Measurements from ENCODE around the gene CFD. TPM values are rescaled to one million over a fixed set of nuclear protein-coding genes. Genes with fewer than 3 reads are reported as not detected.

The CFD gene
- total RNA-seq, 1 donor from 2014 or later, result 1.1 TPM

DNA sequence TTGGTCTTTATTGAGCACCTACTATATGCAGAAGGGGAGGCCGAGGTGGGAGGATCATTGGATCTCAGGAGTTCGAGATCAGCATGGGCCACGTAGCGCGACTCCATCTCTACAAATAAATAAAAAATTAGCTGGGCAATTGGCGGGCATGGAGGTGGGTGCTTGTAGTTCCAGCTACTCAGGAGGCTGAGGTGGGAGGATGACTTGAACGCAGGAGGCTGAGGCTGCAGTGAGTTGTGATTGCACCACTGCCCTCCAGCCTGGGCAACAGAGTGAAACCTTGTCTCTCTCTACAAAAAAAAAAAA is 3.8 kb downstream of the CFD start:
- H3K36me3 Mint-ChIP-seq (ENCODE audit: insufficient read depth), result peaks cover 8% of the 10 kb centered on the region
- peak overlapping the region; percentile 73 for H3K27ac Mint-ChIP-seq

DNA sequence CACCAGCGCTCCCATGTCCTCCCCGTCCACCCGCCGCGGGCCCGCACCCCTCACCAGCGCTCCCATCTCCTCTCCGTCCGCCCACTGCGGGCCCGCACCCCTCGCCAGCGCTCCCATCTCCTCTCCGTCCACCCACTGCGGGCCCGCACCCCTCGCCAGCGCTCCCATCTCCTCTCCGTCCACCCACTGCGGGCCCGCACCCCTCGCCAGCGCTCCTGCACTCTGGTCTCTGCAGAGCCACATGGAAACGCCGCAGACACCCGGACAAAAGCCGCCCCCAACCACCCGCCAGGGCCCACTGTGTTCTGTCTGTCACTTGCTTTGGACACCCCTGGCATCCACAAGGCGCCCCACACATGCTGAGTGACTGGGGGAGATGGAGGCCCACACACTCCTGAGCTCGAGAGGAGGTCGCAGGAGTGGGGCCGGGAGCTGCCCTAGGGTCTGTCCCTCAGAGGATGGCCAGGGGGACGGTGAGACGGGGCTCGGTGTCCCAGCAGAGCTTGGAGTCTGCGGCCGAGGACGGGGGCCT is 7.4 kb downstream of the CFD start:
- peaks cover 18% of the 10 kb centered on the region for H3K36me3 Mint-ChIP-seq (ENCODE audit: insufficient read depth)
- H3K27me3 Mint-ChIP-seq, result peaks cover 11% of the 10 kb centered on the region
- H3K9me3 Mint-ChIP-seq (ENCODE audit: low read depth), result no peaks in the 10 kb centered on the region
- H3K4me3 Mint-ChIP-seq (ENCODE audit: low read depth), result no peak overlapping the region
- no peak for DNase-seq (ENCODE audit: low spot score, unreplicated experiment)
- TF ChIP-seq, protein P1, sequence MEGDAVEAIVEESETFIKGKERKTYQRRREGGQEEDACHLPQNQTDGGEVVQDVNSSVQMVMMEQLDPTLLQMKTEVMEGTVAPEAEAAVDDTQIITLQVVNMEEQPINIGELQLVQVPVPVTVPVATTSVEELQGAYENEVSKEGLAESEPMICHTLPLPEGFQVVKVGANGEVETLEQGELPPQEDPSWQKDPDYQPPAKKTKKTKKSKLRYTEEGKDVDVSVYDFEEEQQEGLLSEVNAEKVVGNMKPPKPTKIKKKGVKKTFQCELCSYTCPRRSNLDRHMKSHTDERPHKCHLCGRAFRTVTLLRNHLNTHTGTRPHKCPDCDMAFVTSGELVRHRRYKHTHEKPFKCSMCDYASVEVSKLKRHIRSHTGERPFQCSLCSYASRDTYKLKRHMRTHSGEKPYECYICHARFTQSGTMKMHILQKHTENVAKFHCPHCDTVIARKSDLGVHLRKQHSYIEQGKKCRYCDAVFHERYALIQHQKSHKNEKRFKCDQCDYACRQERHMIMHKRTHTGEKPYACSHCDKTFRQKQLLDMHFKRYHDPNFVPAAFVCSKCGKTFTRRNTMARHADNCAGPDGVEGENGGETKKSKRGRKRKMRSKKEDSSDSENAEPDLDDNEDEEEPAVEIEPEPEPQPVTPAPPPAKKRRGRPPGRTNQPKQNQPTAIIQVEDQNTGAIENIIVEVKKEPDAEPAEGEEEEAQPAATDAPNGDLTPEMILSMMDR (IDR thresholded peaks at IDR 0.05; ENCODE audit: unreplicated experiment), result no peak
- H3K27ac Mint-ChIP-seq, result no peak overlapping the region
- H3K4me1 Mint-ChIP-seq (ENCODE audit: low read depth), result peaks cover 1% of the 10 kb centered on the region

More for the DNA sequence above, 3.8 kb downstream of the CFD start:
- TF ChIP-seq, protein P1 (IDR thresholded peaks at IDR 0.05; ENCODE audit: unreplicated experiment), result no peak
- peaks cover 21% of the 10 kb centered on the region for H3K27me3 Mint-ChIP-seq
- no peak overlapping the region for H3K4me3 Mint-ChIP-seq (ENCODE audit: low read depth)
- H3K9me3 Mint-ChIP-seq (ENCODE audit: low read depth), result no peaks in the 10 kb centered on the region
- no peak for DNase-seq (ENCODE audit: low spot score, unreplicated experiment)
- no peaks in the 10 kb centered on the region for H3K4me1 Mint-ChIP-seq (ENCODE audit: low read depth)

DNA sequence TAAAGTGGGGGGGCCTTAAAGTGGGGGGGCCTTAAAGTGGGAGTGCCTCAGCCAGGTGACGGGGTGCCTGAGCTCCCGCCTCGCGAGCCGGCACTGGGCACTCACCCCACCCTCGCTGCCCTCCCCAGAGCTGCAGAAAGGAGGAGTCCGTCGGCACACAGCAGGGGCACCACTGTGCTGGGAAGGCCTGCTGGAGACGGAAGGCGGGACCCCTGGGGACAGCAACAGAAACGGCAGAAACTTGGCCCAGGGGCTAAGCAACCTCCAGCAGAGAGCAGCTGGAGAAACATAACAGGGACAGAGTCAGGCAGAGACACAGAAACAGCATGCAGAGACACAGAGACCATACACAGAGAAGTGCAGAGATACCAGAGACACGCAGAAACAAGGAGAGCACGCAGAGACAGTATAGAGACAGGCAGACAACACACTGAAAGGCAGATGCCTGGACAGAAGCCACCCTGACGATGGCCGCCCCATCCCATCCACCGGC is 7.9 kb downstream of the CFD start:
- no peak for DNase-seq (ENCODE audit: low spot score, unreplicated experiment)
- H3K4me1 Mint-ChIP-seq (ENCODE audit: low read depth), result peaks cover 1% of the 10 kb centered on the region
- TF ChIP-seq, protein P1 (IDR thresholded peaks at IDR 0.05; ENCODE audit: unreplicated experiment), result no peak
- H3K36me3 Mint-ChIP-seq (ENCODE audit: insufficient read depth), result peaks cover 18% of the 10 kb centered on the region
- H3K9me3 Mint-ChIP-seq (ENCODE audit: low read depth), result no peaks in the 10 kb centered on the region
- H3K27ac Mint-ChIP-seq, result no peak overlapping the region
- no peak overlapping the region for H3K4me3 Mint-ChIP-seq (ENCODE audit: low read depth)
- H3K27me3 Mint-ChIP-seq, result peaks cover 11% of the 10 kb centered on the region

DNA sequence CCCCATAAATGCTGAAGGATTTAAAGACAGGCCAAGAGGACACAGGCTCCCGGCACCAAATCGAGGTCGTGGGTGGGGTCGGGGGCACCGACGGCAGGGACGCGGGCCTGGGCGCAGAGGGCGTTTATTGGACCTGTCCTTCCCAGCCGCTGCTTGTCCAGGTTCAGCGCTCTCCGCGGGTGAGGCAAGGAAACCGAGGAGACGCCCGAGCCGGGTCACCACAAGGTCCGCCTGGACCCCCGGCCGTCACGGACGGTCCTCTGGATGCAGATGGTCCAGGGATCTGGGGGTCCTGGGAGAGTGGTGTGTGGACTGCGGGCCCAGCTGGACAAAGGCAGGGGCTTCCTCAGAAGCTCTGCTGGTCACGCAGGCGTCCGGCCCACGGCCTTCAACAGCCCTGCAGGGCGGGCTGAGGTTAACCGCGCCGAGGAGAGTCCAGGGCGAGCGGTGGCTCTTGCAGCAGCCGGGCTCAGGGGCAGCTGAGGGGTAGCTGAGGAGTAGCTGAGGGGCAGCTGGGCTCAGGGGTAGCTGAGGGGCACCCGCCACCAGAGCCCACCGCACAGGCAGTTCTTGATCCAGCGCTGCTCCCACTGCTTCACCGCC is 8.5 kb downstream of the CFD start:
- Mint-ChIP-seq H3K4me3 (ENCODE audit: low read depth) (no peak overlapping the region), H3K27me3 (peaks cover 5% of the 10 kb centered on the region), H3K4me1 (ENCODE audit: low read depth) (peaks cover 1% of the 10 kb centered on the region), H3K36me3 (ENCODE audit: insufficient read depth) (peaks cover 18% of the 10 kb centered on the region), H3K27ac (no peak overlapping the region), H3K9me3 (ENCODE audit: low read depth) (no peaks in the 10 kb centered on the region)
- TF ChIP-seq, protein P1 (IDR thresholded peaks at IDR 0.05; ENCODE audit: unreplicated experiment), result no peak
- no peak for DNase-seq (ENCODE audit: low spot score, unreplicated experiment)

DNA sequence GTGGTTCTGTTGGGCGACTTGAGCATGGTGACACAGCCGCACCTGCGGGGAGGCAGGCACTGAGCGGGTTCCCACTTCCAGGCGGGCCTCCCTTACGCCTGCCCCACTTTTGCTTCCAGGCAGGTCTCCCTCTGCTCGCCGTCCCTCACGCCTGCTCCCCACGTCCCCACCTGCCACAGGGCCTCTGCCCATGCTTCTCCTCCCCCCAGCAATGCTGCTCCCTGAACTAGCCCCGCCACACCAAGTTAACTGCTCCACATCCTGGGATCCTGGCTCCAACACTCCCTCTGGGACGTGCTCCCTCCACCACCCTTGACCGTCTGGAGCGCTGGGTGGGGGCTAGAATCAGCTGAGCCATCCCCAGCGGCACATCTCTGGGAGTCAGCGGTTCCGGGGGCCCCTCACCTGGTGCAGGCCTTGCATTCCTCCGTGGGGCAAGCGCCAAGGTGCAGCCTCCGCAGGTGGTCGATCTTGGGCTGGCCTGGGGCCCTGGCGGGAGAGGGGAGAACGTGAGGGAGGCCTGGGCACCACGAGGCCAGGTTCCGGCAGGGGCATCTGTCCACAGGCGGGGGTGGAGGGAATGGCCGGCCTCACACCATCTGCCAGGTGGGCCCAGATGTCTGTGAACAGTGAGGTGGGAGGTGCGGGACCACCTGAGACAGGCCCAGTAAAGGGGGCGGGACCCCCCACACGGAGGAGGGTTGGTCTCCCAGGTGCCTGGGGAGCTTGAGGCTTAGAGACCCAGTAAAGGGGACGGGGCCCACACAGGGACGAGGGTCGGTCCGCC is 9.2 kb downstream of the CFD start:
- H3K9me3 Mint-ChIP-seq (ENCODE audit: low read depth), result no peaks in the 10 kb centered on the region
- peaks cover 18% of the 10 kb centered on the region for H3K36me3 Mint-ChIP-seq (ENCODE audit: insufficient read depth)
- H3K4me3 Mint-ChIP-seq (ENCODE audit: low read depth), result no peak overlapping the region
- TF ChIP-seq, protein P1 (IDR thresholded peaks at IDR 0.05; ENCODE audit: unreplicated experiment), result no peak
- DNase-seq (ENCODE audit: low spot score, unreplicated experiment), result no peak
- H3K27ac Mint-ChIP-seq, result no peak overlapping the region
- peaks cover 2% of the 10 kb centered on the region for H3K27me3 Mint-ChIP-seq
- H3K4me1 Mint-ChIP-seq (ENCODE audit: low read depth), result peaks cover 1% of the 10 kb centered on the region

Measured in progenitor cell of endocrine pancreas (in vitro differentiated cells).